UCSD-AML1 (cell line): ENCODE data around the gene HSPA1A.
"Not testable (repeated sequence)": the region's sequence is repeated elsewhere in the genome, so short reads cannot be mapped to it uniquely, and the experiment has no call there.

ENCODE experiments used
- DNase-seq: peaks from one replicate; lab custom pipeline; 2025; ENCODE audit not compliant: unreplicated experiment; lab: John Stamatoyannopoulos, UW

The HSPA1A gene

DNA sequence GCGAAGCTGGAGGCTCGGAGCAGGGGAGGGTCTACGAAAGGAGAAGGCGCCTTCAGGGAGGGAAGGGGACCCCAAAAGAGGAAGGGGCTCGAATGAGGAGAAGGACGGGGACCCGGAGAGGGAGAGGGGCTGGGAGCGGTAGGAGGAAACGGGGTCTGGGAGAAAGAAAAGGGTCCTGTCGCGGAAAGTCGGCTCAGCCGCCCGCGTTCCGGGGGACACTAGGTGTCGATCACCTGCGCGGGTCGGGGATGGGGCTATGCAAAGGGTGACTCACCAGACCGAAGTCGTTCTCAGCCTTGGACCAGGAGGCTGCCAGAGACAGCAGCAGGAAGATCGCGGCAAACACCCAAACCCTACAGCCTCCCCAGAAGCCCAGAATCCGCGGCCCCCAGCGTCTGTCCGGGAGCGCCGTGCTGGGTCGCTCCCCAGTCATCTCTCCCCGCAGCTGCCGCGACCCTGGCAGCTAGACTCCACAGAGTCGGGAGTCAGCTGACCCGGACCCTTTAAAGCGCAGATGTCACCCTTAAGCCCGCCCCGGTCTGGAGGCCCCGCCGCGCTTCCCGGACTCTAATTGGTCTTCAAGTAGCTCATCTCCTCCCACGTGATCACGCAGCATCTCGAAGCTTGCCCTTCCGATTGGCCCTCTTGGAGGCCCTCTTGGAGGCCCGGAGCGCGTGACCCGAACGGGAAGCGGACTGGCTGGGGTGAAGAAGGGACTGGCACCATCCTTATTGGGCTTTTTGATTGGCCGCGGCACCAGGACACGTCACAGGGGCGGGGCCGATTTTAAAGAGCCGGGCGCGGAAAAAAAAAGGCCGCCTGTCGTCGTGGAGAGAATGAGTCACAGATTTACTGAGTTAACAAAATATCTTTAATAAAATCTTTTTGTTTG is 47.2 kb downstream of the HSPA1A start, which contains the start of gene NEU1:
NEU1 (minus strand) TSS at position 478 of the 892 bp plus-strand sequence; CDS start at position 433, 45 bp downstream.
- DNase-seq: peak; percentile 99

DNA sequence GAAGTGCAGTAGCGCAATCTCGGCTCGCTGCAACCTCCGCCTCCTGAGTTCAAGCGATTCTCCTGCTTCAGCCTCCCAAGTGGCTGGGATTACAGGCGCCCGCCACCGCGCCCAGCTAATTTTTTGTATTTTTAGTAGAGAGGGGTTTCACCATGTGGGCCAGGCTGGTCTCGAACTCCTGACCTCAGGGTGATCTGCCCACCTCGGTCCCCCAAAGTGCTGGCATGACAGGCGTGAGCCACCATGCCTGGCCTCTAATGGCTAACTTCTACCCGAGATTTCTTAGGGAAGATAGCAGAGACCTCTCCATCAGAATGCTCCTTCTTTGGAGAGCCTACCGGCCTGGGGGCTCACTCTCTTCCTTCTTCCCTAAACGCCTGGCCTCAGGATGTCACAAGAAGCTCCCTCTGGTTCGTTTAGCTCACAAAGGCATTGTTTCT is 48.8 kb downstream of the HSPA1A start:
- DNase-seq: not testable (repeated sequence)

GRCh38 chr6:31864818-31865204 is 49.5 kb downstream of the HSPA1A start:
- no peak for DNase-seq

DNA sequence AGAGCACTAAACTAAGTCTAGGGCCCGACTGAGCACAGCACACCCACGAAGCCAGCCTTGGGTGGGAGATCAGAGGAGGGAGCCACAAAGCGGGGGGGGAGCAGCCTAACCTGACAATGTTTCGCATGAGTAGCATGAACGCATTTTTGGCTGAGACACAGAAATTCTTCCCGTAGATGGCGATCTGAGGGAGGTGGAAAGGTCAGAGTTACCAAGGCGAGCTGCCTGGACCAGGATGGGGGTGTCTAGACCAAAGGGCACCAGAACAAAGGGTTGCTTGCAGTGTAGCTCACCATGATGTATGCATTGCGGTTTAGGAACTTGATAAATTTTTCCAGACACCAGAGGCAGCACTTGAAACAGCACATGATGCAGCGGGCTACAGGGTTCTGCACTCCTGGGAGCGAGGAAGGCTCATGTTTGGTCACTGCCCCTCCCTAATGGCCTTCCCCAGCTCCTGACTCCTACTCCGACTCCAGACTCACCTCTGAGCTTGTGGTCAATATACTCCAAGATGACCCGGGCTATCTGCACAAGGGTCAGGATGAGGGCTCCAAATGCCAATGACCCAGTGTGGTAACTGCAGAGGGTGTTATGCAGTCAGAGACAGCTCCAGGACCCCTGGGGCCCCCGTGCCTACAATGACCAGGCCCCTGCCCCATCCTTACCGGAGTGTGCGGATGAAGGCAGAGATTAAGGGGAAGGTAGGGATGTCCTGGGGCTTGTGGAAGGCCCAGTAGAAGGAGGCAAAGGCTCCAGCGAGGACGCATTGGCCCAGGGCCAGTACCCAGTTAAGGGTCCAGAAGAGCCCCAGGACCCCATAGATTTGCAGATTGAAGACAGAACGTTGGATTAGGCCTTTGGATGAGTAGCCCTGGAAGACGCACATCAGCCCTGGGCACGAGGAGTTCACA is 50.1 kb downstream of the HSPA1A start:
- DNase-seq: no peak
